Measurements from ENCODE around the gene ZNF518B.

Gene ZNF518B

DNA sequence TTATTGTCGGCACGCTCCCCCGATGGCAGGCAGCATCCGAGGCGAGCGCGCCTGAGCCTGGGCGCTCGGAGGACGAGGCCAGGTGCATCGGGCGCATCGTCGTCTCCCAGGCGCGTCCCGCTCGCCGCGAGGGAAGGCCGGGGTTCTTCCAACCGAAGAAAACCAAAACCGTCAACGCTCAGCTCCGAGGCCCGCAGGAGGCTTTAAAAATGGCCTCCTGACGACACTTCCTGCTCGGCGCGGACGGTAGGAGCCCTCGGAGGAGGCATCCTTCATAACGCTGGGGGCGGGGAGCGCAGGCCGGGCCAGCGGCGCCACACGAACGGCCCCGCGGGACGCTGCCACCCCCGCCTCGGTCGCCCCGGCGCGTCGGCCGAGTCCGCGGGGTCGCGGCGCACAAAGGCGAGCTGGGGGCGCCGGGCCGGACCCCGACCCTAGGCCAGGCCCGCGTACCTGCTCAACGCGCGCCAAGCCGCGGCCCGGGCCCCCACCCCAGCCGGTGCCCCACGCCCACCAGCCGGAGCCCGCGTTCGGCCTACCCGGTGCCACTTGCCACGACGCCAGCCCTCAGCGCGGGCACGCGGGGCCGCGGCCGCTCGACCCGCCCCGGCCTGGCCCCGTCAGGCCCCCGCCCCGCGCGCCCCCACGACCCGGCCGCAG is 501 bp downstream of the ZNF518B start:
- peak overlapping the region; percentile 72 to 74 for H3K4me3 ChIP-seq (ENCODE audit: low read depth in 1 of 2, low read length in 1 of 2)
- no peak for TF ChIP-seq CTCF (IDR thresholded peaks at IDR 0.05)
- peaks cover 22% of the 10 kb centered on the region for H3K36me3 ChIP-seq
- peaks cover 49% of the 10 kb centered on the region for H3K27me3 ChIP-seq
- peaks cover 21% of the 10 kb centered on the region in 2 experiments for H3K4me1 ChIP-seq (ENCODE audit: control insufficient read depth in 1 of 2, insufficient read depth in 1 of 2, low read depth in 1 of 2, low read length in 1 of 2)
- H3K27ac ChIP-seq = peak overlapping the region; percentile 77
- no peaks in the 10 kb centered on the region for H3K9me3 ChIP-seq

DNA sequence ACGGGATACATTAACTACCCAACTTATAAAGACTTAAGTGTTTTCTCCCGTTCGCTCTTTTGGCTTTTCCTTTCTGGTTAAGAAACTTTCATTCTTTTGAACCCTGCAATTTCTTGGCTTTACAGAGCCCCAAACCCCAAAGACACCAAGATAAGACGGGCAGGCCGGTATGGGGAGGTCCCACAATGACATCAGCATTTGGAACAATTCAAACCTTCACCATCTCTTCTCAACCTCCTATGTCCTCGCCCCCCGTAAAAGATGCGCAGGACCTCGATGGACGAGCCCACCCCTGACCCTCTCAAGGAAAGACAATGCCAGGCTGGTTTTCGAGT is 999 bp downstream of the ZNF518B start:
- Histone ChIP-seq H3K4me1 (ENCODE audit: control insufficient read depth in 1 of 2, insufficient read depth in 1 of 2, low read depth in 1 of 2, low read length in 1 of 2) (peaks cover 16 to 17% of the 10 kb centered on the region in 2 experiments), H3K4me3 (ENCODE audit: low read depth in 1 of 2, low read length in 1 of 2) (peak overlapping the region; percentile 72 to 74), H3K27ac (peak overlapping the region; percentile 77), H3K27me3 (peaks cover 44% of the 10 kb centered on the region), H3K36me3 (peaks cover 22% of the 10 kb centered on the region), H3K9me3 (no peaks in the 10 kb centered on the region)
- no peak for TF ChIP-seq CTCF (IDR thresholded peaks at IDR 0.05)

DNA sequence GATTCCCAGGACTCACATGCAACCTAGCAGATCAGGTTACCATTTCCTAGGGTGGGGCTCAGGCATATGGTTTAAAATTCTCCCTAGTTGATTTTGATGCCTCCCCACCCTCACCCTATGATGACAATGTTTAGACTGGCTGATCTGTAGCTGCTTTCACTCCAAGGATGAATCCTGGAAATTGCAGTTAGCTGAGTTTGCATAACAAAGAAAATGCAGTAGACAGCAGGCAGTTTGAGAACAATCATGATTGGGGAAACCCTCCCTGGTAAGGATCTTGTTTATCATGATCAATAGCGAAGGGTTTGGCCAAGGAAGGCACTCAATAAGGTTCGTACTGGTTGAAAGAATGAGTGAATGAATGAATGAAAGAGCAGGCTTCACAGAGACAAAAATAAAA is 2.1 kb downstream of the ZNF518B start:
- H3K27ac ChIP-seq = no peak overlapping the region
- H3K4me1 ChIP-seq (ENCODE audit: control insufficient read depth in 1 of 2, insufficient read depth in 1 of 2, low read depth in 1 of 2, low read length in 1 of 2) = peaks cover 12 to 13% of the 10 kb centered on the region in 2 experiments
- no peak overlapping the region for H3K4me3 ChIP-seq (ENCODE audit: low read depth in 1 of 2, low read length in 1 of 2)
- peaks cover 33% of the 10 kb centered on the region for H3K27me3 ChIP-seq
- TF ChIP-seq CTCF (IDR thresholded peaks at IDR 0.05) = no peak
- no peaks in the 10 kb centered on the region for H3K9me3 ChIP-seq
- H3K36me3 ChIP-seq = peaks cover 30% of the 10 kb centered on the region

GRCh38 chr4:10454726-10455125 is 2.5 kb downstream of the ZNF518B start:
- H3K27me3 ChIP-seq = peaks cover 29% of the 10 kb centered on the region
- no peak overlapping the region for H3K27ac ChIP-seq
- TF ChIP-seq CTCF (IDR thresholded peaks at IDR 0.05) = no peak
- H3K4me3 ChIP-seq (ENCODE audit: low read depth in 1 of 2, low read length in 1 of 2) = no peak overlapping the region
- peaks cover 12 to 13% of the 10 kb centered on the region in 2 experiments for H3K4me1 ChIP-seq (ENCODE audit: control insufficient read depth in 1 of 2, insufficient read depth in 1 of 2, low read depth in 1 of 2, low read length in 1 of 2)
- H3K36me3 ChIP-seq = peaks cover 34% of the 10 kb centered on the region
- H3K9me3 ChIP-seq = no peaks in the 10 kb centered on the region

- Histone ChIP-seq H3K9me3 (no peaks in the 10 kb centered on the region), H3K36me3 (peaks cover 34% of the 10 kb centered on the region), H3K4me3 (ENCODE audit: low read depth in 1 of 2, low read length in 1 of 2) (no peak overlapping the region), H3K4me1 (ENCODE audit: control insufficient read depth in 1 of 2, insufficient read depth in 1 of 2, low read depth in 1 of 2, low read length in 1 of 2) (peaks cover 12 to 13% of the 10 kb centered on the region in 2 experiments), H3K27me3 (peaks cover 23% of the 10 kb centered on the region), H3K27ac (no peak overlapping the region)
- no peak for TF ChIP-seq CTCF (IDR thresholded peaks at IDR 0.05)
Measured at GRCh38 chr4:10454121-10454520, 3.1 kb downstream of the ZNF518B start.

All from neutrophil (primary cell).